ENCODE results near the gene CYP39A1.
"Not testable (repeated sequence)": the region's sequence is repeated elsewhere in the genome, so short reads cannot be mapped to it uniquely, and the experiment has no call there.

Gene CYP39A1

DNA sequence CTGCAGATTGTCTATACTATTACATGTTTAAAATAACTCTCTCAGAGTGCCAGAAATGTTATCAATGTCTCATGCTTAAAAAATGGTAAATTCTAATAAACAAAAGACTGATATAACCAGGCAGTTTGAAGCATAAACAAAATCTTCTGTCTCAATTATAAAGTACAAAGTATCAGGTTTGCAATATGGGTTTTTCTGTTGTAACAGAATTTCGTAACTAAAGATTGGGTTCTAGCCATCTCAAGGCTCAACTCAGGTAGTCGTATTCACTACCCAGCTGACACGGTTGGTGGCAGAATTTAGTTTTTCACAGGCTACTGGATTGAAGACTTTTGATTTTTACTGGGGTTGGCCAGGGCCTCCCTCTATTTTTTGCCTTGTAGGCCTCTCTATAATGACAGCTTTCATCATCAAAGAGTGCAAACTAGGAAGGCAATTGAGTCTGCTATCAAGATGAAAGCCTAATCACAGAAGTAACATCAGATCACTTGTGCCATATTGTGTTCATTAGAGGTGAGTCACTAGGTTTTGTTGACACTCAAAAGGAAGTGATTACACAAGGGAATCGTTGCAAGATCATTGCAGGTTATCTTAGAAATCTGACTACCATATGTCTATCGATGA lies 3.6 kb downstream of the CYP39A1 start:
- DNase-seq (ENCODE audit: low read depth, low spot score): no peak

DNA sequence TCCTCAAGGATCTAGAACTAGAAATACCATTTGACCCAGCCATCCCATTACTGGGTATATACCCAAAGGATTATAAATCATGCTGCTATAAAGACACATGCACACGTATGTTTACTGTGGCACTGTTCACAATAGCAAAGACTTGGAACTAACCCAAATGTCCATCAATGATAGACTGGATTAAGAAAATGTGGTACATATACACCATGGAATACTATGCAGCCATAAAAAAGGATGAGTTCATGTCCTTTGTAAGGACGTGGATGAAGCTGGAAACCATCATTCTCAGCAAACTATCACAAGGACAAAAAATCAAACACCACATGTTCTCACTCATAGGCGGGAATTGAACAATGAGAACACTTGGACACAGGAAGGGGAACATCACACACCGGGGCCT lies 4.5 kb downstream of the CYP39A1 start:
- not testable (repeated sequence) for DNase-seq (ENCODE audit: low read depth, low spot score)

DNA sequence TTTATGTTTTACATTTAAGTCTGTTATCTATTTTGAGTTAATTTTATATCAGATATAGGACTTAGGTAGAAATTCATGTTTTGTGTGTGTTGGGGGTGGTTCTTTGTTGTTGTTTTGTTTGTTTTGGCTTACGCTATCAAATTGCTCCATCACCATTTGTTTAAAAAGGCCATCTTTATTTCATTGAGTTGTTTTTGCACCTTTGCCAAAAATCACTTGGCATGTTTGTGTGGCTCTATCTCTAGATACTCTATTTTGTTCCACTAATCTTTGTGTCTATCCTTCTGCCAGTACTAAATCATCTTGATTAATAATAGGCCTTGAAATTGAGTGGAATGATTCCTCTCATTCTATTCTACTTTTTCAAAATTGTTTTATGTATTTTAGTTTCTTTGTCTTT lies 7.4 kb downstream of the CYP39A1 start:
- DNase-seq (ENCODE audit: low read depth, low spot score): no peak

DNA sequence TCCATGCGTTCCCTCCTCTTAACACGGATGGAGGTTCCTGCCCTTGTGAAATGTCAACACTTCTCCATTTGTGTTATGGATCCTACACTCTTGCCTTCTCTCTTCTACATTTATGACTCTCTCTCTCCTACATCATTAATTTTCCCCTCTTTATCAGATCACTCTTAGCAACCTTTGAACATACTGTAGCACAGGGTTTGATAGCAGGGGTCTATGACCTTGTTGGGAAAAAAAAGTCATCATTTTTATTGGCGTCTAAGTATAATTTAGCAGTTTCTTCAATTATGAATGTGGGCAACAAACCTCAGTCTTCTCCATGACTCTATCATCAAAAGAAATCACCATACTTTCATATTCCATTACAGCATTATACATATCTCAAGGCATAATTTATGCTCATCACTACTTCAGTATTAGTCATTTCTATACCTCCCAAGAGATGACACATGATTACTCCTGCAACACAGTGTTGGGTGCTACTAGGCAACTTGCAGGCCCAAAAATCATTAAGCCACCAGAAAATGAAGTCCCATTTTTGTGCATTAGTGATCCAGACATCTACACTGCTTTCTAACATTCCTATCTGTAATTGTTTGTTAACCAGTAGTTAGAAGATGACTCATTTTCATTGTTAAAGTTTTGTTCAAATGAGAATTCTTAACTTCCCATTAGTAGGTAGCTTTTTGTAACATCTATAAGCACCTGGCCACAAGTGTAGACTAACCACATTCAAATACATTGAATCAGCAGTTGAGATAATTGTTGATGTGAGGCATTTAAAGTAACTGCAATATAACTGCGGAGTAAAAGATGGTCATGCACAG lies 9.5 kb downstream of the CYP39A1 start:
- DNase-seq (ENCODE audit: low read depth, low spot score): no peak

DNA sequence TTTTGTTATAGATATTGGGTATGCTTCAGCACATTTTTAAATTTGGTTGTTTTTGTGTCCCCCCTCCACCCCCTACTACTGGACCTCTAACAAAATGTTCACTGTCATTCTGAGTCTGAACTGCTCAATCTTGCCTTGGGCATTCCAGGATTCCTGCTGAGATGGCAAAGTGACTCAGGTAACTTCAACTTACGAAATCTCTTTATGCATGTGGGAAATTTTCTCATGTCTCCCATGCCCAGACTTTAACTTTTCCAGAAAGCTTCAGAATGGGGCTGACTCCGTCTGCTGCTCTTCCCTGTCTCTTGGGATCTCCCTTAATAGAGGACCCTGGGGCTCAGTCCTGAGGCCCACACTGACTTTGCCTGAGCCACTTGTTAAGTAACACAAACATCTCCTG lies 14.0 kb downstream of the CYP39A1 start:
- no peak for DNase-seq (ENCODE audit: low read depth, low spot score)

DNA sequence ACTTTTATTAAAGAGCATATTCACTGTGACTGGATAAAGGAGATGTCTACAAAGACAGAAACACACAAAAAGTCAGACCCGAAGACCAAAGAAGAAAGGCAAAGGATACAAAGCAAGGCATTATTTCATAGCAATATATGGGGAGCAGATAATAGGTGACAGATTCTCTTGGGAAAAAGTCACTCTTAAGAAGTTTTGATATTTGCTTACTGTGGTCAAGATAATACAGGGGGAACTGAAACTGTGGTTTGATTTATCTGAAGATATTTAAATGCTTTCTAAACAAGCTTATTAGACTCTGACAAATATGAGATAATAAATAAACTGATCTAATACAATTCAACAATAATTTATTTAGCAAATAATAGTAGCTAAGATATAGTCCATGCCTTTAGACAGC lies 14.7 kb downstream of the CYP39A1 start:
- DNase-seq (ENCODE audit: low read depth, low spot score): no peak

DNA sequence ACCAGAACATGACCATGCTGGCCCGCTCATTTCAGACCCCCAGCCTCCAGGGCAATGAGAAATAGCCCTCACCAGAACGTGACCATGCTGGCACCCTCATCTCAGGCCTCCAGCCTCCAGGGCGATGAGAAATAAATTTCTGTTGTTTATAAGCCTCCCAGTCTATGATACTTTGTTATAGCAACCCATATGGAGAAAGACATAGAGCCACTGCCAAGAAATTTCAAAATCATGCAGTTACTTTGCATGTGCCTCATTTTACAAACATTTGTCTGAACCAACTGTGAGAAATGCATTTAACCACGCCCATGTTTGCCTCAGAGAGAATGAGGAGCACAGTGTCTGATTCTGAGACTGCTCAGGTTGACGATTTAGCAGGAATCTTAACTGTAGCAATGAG lies 15.5 kb downstream of the CYP39A1 start:
- DNase-seq (ENCODE audit: low read depth, low spot score): no peak

DNA sequence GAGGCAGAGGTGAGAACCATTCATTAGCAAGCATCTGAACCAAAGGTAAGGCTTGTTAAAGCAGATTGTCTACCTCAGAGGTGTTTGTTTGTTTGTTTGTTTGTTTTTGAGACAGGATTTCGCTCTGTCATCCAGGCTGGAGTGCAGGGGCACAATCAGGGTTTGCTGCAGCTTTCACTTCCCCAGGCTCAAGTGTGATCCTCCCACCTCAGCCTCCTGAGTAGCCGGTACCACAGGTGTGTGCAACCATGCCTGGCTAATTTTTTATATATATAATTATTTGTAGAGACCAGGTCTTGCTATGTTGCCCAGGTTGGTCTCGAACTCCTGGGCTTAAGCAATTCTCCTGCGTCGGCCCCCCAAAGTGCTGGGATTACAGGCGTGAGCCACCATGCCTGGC lies 17.2 kb downstream of the CYP39A1 start:
- DNase-seq (ENCODE audit: low read depth, low spot score): no peak

DNA sequence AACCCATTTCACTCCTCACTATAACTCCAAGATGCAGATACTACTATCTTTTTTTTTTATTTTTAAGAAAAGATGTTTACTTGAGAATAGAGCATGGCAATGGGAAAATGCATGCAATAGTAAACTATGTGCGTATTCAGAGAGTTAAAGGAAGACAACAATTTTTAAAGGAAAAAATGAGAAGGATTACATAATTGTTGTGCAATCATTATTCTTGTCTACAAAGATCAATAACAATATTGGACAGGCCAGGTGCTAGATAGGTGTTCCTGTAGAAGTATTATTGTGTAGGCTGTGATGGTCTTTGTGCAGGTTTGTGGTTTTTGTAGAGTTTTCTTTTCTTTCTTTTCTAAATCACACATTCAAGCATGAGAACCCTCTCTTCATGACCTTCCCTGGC lies 20.6 kb downstream of the CYP39A1 start:
- no peak for DNase-seq (ENCODE audit: low read depth, low spot score)

DNA sequence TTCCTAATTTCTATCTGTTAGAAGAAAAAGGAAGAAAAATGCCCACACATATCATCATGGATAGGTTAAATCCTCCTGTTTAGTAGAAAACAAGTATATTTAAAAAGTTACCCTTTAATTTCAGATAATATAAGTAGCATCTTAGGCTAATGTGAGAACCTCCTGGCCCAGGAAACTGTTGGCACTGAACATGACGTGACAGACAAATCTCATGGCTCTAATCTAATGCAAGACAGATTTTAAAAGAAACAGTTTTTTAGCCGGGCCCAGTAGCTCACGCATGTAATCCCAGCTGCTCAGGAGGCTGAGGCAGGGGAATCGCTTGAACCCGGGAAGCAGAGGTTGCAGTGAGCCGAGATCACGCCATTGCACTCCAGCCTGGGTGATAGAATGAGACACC lies 22.9 kb downstream of the CYP39A1 start:
- DNase-seq (ENCODE audit: low read depth, low spot score): no peak

DNA sequence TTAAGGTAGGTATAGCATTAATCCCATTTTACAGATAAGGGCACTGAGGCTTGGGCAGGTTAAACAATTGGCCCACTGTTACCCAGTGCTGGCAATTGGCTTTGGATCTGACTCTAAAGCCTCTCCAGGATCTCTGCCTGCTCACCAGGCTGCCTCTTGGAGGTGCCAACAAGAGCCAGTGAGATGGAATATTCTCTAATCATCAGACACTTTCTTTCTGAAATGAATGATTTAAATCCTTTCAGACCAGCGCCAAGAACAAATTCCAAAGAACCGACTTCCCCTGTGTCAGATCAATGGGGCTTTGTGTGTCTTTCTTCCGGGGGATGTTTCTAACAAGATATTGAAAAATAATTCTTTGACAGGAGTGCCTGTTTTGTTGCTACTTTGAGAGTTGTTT lies 23.6 kb downstream of the CYP39A1 start:
- DNase-seq (ENCODE audit: low read depth, low spot score): peak; percentile 13

DNA sequence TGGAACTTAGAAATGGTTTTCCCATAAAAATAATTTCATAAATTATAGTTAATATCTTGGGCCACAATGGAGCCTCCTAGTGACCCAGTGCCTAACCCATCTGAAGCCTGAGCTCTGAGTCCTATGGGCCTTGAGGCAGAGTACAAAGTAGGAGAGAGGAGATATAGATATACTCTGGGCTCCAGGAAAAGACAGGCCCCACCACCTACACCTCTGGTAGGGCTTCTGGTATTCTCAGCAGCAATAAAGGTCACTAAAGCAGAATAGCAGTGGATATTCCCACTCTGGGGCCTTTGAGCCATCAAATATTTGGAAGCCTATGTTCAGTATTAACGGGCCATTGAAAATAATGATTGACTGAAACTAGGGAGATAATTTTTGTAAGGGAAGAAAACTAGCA lies 24.1 kb downstream of the CYP39A1 start:
- DNase-seq (ENCODE audit: low read depth, low spot score): no peak

DNA sequence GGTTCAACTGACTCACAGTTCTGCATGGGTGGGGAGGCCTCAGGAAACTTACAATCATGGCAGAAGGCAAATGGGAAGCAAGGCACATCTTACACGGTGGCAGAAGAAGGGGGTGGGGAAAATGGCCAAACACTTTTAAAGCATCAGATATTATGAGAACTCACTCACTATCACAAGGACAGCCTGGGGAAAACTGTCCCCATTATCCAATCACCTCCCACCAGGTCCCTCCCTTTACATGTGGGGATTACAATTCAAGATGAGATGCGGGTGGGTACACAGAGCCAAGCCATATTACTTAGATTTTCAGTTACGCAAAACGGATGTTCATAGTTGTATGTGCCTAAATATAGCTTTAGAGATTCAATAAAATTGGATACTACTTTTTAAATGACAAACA lies 25.6 kb downstream of the CYP39A1 start:
- no peak for DNase-seq (ENCODE audit: low read depth, low spot score)

DNA sequence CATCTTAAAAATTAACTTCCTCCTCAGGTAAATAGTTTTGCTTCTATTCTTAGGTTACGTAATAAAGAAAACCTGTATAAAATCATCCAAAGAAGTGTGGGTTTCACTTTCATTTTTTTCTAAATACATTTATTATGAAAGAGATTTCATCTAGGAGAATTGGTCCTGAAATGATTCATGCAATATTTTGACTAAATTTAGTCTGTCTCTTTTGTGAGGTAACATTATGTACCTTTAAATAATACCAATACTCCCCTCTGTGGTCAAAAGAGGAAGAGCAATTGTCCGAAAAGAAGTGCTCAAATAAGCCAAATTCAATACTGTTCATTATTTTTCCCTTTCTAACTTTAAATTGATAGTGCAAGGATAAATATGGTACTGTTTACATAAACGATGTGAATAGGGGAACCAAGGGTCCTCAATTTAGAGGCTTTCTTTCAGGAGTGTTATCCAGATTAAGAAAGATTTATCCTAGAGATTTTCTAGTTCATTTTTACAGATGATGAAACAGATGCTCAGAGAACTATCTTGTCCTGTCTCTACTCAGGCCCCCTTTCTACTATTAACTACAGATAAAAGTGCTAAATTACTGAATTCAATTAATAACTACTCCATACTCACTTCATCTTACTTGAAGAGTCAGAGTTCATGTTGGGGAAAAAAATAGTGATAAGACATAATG lies 26.2 kb downstream of the CYP39A1 start:
- peak; percentile 34 for DNase-seq (ENCODE audit: low read depth, low spot score)

DNA sequence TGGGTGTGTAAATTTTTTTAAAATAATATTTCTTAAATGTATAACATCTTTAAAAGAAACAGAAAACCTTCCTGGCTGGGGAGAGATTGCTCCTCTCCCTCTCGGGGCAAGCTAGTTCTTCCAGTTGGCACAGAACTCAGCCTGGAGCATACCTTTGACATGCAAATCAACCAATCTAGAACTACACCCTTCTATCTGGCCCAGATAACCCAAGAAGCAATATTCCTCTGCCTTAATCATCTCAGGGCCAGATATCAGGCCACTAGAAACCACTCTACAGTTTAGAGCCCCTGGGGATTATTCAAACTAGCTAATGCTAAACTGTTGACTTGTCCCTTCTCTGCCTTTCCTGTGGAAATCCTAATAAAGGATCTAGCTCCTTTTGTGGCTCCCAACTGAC lies 33.9 kb downstream of the CYP39A1 start:
- no peak for DNase-seq (ENCODE audit: low read depth, low spot score)

DNA sequence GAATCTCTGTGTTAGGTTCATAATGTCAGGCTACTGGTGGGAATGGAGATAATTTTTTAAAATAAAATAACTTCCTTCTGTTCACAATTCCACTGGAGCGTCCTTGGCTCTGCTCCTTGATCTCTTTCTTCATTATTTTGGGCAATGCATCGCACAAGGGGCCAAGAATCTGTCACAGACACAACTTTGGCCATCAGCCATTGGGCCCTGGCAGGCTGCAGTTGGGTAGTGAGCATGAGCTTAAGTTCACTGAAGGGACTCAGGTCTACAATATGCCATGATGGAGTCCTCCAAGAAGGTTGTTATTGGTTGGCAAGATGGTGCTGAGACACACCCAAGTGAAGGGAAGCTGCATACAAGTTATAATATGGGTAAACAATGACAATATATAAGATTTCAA lies 40.0 kb downstream of the CYP39A1 start:
- DNase-seq (ENCODE audit: low read depth, low spot score): peak; percentile 3

DNA sequence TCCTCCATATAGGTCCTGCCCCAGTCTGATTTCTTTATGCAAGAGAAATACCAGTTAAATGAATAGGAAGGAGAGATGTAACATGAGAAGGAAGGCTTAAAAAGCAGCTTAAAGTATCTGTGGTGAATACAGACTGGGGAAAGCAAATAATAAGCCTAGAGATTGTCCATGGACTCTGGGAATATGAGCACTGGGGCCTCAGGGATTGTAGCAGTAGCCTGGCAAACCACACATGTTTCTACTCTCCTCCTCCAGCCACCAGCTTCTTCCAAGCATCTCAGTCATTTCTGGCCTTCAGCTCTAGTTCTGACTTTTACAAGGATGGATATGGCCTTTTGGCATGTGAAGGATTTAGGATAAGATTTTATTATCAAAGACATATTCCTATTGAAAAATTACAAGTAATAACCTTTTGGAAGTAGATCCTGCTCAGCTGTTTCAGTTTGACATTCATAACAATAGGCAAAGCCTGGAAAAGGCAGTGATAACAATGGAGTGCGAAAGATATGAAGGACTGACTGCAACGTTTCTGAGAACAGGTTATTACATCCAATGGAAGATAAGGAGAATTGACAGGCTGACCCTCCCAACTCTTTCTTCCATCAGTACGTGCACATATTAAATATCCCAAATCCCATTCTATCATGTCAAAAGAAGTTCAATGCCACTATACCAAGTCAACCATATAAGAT lies 41.6 kb downstream of the CYP39A1 start:
- no peak for DNase-seq (ENCODE audit: low read depth, low spot score)

DNA sequence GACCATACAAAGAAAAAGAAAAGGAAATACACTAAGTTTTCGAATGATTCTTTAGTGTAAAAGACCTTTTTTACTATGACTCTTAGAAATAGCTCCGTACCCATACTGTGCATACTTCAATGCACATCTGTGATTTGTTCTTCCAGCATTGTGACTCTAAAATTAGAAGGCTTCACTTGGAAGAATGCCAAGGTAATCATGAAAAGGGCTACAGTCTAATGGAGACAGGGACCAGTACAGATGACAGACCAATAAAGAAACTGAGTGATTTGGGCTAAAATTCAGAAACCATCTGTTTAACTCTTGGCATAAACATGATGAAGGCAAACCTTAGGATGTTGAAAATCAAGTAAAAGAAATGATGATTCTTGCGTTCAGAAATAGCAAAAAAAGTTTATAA lies 46.3 kb downstream of the CYP39A1 start:
- no peak for DNase-seq (ENCODE audit: low read depth, low spot score)

DNA sequence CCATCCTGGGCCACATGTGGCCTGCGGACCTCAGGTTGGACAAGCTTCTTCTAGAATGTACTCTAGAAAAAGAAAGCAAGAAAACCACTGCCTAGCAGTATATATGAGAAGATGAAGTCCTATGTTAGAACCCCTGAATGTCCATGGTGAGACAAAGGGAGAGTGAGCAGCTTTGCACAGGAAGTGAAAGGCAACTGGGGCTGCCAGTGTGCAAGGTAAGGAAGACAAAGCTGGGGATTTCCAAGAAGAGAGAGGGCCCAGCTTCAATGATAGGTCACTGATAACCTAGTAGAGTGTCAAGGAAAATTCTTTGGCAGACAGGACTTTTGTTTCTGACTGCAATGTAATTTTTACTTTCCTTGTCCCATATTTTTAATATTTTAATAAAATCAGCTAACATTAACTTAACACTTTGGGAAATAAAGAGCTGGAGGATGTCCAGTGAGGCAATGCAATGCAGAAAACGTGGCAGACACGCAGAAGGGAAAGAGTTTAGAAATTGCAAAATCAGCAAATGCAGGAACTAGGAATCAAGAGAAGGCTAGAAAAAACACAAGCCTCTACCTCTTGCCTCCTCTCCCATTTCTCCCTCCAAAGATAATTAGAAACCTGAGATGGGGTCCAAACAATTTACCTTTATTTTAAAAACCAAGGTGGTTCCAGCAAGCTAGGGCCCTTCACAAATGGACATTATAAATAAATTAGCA lies 47.4 kb downstream of the CYP39A1 start:
- DNase-seq (ENCODE audit: low read depth, low spot score): no peak

DNA sequence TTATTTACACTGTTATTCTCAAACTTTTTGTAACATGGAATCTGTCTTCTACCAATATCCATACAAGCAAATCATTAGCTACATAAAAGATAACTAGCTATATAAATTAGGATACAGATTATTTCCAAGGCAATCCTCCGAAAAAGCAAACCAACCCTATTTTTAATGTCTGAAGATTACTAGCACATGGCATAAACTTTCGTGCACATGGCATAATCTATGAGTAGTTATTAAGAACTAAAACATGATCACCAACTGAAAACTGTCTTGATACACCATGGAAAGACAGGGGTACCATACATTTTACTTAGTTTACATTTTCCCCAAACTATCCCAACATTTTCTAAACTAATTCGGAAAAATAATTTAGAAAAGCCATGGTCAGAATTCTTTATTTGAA lies 54.4 kb downstream of the CYP39A1 start:
- no peak for DNase-seq (ENCODE audit: low read depth, low spot score)

DNA sequence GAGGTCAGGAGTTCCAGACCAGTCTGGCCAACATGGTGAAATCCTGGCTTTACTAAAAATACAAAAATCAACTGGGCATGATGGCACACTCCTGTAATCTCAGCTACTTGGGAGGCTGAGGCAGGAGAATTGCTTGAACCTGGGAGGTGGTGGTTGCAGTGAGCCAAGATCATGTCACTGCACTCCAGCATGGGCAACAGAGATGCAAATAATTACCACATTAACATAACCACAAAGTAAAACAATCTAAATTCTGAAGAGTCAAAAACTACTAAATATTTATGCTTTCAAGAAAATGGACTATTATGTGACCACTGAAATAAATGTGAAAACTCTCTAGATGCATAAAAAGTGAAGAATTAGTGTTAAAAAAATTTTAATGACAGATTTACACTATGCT lies 59.9 kb downstream of the CYP39A1 start:
- DNase-seq (ENCODE audit: low read depth, low spot score): no peak

DNA sequence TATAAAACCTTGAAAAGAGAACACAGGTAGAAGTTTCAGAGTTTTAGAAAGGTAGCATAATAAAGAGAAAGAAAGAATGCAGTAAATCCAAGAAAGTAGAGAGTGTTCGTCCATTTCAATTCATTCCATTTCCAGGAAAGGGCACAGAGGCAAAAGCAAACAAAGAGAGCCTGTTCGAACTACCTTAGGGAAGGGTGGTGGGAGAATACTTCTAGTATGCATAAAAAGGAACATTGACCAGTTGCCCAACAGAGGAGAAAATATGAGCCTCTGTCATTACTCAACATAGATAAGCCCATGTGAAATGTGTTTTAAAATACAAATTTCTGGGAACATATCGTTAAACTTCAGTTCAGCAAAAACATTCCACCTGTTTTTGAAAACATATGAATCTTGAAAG lies 60.6 kb downstream of the CYP39A1 start:
- DNase-seq (ENCODE audit: low read depth, low spot score): no peak
